HG02885 (cell line): Measurements from ENCODE around the gene PRR5L.

ENCODE experiments used
- ATAC-seq: cut with Tn5 transposase; IDR thresholded peaks from one replicate; pipeline ENCODE4 v1.9.1; 2021; ENCODE audit warnings: mild to moderate bottlenecking; ENCODE audit not compliant: unreplicated experiment, poor library complexity

The PRR5L gene

GRCh38 chr11:36295926-36296325 is at the start of gene PRR5L:
TSS of gene PRR5L (plus strand) at chr11:36296288. CDS start at chr11:36401122, 104,834 bp downstream.
- no peak for ATAC-seq

- ATAC-seq = no peak
Measured at GRCh38 chr11:36247493-36247892, 48.6 kb upstream of the PRR5L start.

GRCh38 chr11:36248436-36248835 is 47.7 kb upstream of the PRR5L start:
- no peak for ATAC-seq

GRCh38 chr11:36249246-36249645 is 46.8 kb upstream of the PRR5L start:
- peak; percentile 69 for ATAC-seq

GRCh38 chr11:36251823-36252222 is 44.3 kb upstream of the PRR5L start:
- ATAC-seq = no peak

- no peak for ATAC-seq
Measured at GRCh38 chr11:36253238-36253637, 42.9 kb upstream of the PRR5L start.

- no peak for ATAC-seq
Measured at GRCh38 chr11:36254713-36255112, 41.4 kb upstream of the PRR5L start.

GRCh38 chr11:36257351-36257750 is 38.7 kb upstream of the PRR5L start:
- ATAC-seq = no peak

- ATAC-seq = no peak
Measured at GRCh38 chr11:36258730-36259360, 37.2 kb upstream of the PRR5L start.

- no peak for ATAC-seq
Measured at GRCh38 chr11:36261094-36261493, 35.0 kb upstream of the PRR5L start.

GRCh38 chr11:36264011-36264972 is 31.8 kb upstream of the PRR5L start:
- no peak for ATAC-seq

- no peak for ATAC-seq
Measured at GRCh38 chr11:36264973-36265344, 31.1 kb upstream of the PRR5L start.

GRCh38 chr11:36265793-36266628 is 30.1 kb upstream of the PRR5L start:
- peak; percentile 85 for ATAC-seq

GRCh38 chr11:36266767-36267166 is 29.3 kb upstream of the PRR5L start:
- ATAC-seq = no peak

- no peak for ATAC-seq
Measured at GRCh38 chr11:36268337-36268985, 27.6 kb upstream of the PRR5L start.

GRCh38 chr11:36270701-36271100 is 25.4 kb upstream of the PRR5L start:
- ATAC-seq = no peak

- ATAC-seq = no peak
Measured at GRCh38 chr11:36271794-36272407, 24.2 kb upstream of the PRR5L start.

- ATAC-seq = no peak
Measured at GRCh38 chr11:36273110-36273509, 23.0 kb upstream of the PRR5L start.

- ATAC-seq = no peak
Measured at GRCh38 chr11:36274414-36274813, 21.7 kb upstream of the PRR5L start.
